NCI-H2227 (cell line): Measurements from ENCODE around the gene MED22.
"Not testable (repeated sequence)": the region's sequence is repeated elsewhere in the genome, so short reads cannot be mapped to it uniquely, and the experiment has no call there.

Experiments used
- DNase-seq: peaks from one replicate; lab custom pipeline; 2025; ENCODE audit not compliant: unreplicated experiment; lab: John Stamatoyannopoulos, UW

MED22 gene

GRCh38 chr9:133339641-133340040 lies 8.3 kb downstream of the MED22 start:
- DNase-seq, result no peak

- DNase-seq, result peak; percentile 93
Measured at GRCh38 chr9:133335924-133336811, 11.8 kb downstream of the MED22 start, which contains the start of gene SURF6. Gene SURF6 (minus strand): TSS chr9:133336188. CDS start chr9:133336132, 56 bp downstream.

GRCh38 chr9:133334888-133335287 lies 13.0 kb downstream of the MED22 start:
- not testable (repeated sequence) for DNase-seq

- no peak for DNase-seq
Measured at GRCh38 chr9:133334161-133334560, 13.8 kb downstream of the MED22 start.

- DNase-seq, result no peak
Measured at GRCh38 chr9:133333566-133333965, 14.4 kb downstream of the MED22 start.

- no peak for DNase-seq
Measured at GRCh38 chr9:133333011-133333410, 14.9 kb downstream of the MED22 start.

GRCh38 chr9:133332381-133332730 lies 15.6 kb downstream of the MED22 start:
- DNase-seq, result no peak

GRCh38 chr9:133331641-133332380 lies 16.1 kb downstream of the MED22 start:
- DNase-seq, result no peak

GRCh38 chr9:133331221-133331620 lies 16.7 kb downstream of the MED22 start:
- DNase-seq, result no peak

- DNase-seq, result peak; percentile 12
Measured at GRCh38 chr9:133329306-133330156, 18.4 kb downstream of the MED22 start.

- no peak for DNase-seq
Measured at GRCh38 chr9:133327834-133328484, 20.0 kb downstream of the MED22 start.

- not testable (repeated sequence) for DNase-seq
Measured at GRCh38 chr9:133327021-133327420, 20.9 kb downstream of the MED22 start.

GRCh38 chr9:133323991-133324703 lies 23.8 kb downstream of the MED22 start:
- no peak for DNase-seq

GRCh38 chr9:133323211-133323610 lies 24.7 kb downstream of the MED22 start:
- DNase-seq, result no peak

- DNase-seq, result no peak
Measured at GRCh38 chr9:133322701-133323100, 25.2 kb downstream of the MED22 start.

- DNase-seq, result no peak
Measured at GRCh38 chr9:133321411-133321935, 26.5 kb downstream of the MED22 start.

- DNase-seq, result no peak
Measured at GRCh38 chr9:133320421-133320881, 27.5 kb downstream of the MED22 start.

- DNase-seq, result not testable (repeated sequence)
Measured at GRCh38 chr9:133317551-133317950, 30.4 kb downstream of the MED22 start.

- no peak for DNase-seq
Measured at GRCh38 chr9:133315997-133316396, 31.9 kb downstream of the MED22 start.

- DNase-seq, result no peak
Measured at GRCh38 chr9:133309608-133310007, 38.3 kb downstream of the MED22 start.
